Right ventricle myocardium superior (tissue), 1 donor: ENCODE measurements around the gene FCHSD2. TPM values are rescaled to one million over a fixed set of nuclear protein-coding genes. Genes with fewer than 3 reads are reported as not detected.
"Not testable (repeated sequence)": the region's sequence is repeated elsewhere in the genome, so short reads cannot be mapped to it uniquely, and the experiment has no call there.

Experiments used
- ATAC-seq: fragments of 200-7000 bp; cut with Tn5 transposase; one replicate; pipeline ENCODE4 v1.9.1; 2020; ENCODE audit warnings: mild to moderate bottlenecking; ENCODE audit not compliant: poor library complexity
- DNase-seq: peaks from one replicate; pipeline ENCODE4 v3.0.0-alpha.2; 2020
- intact Hi-C: fragments of 100-400 bp; cut with DNase I; formaldehyde crosslinking; loops from one replicate; pipeline ENCODE4 v1.11.2; 2022
- total RNA-seq: library from RNA; stranded (reverse); fragmentation: NEBNext Ultra II Directional; extraction: Animal tissue kit (Norgen Biotek cat#: 25700); gene quantifications from one replicate; pipeline ENCODE4 v1.2.1, GENCODE V29; 2021
- donor health status: DM: no; HTN: yes; CAD: no; lungs with severe emphysema.

The FCHSD2 gene
- total RNA-seq, 1 donor from 2014 or later = 40.4 TPM

GRCh38 chr11:72828081-72828567, 314.0 kb downstream of the FCHSD2 start:
- intact Hi-C loops = no loop called here
- no peak for DNase-seq
- ATAC-seq = no peak

GRCh38 chr11:72827656-72828055, 314.5 kb downstream of the FCHSD2 start:
- DNase-seq, intact Hi-C loops, ATAC-seq: not testable (repeated sequence)

- intact Hi-C loops = no loop called here
These were observed 315.1 kb downstream of the FCHSD2 start for GRCh38 chr11:72826942-72827480.

GRCh38 chr11:72826191-72826941, 315.8 kb downstream of the FCHSD2 start:
- intact Hi-C loops = no loop called here
- DNase-seq = no peak
- no peak for ATAC-seq

More at GRCh38 chr11:72826942-72827480, 315.1 kb downstream of the FCHSD2 start:
- DNase-seq (no peak), ATAC-seq (no peak)

GRCh38 chr11:72825661-72826060, 316.5 kb downstream of the FCHSD2 start:
- intact Hi-C loops = no loop called here
- ATAC-seq = no peak

GRCh38 chr11:72824811-72825505, 317.2 kb downstream of the FCHSD2 start:
- intact Hi-C loops = no loop called here
- no peak for DNase-seq
- ATAC-seq = no peak

More at GRCh38 chr11:72825661-72826060, 316.5 kb downstream of the FCHSD2 start:
- DNase-seq = no peak

GRCh38 chr11:72824020-72824419, 318.1 kb downstream of the FCHSD2 start:
- DNase-seq = no peak
- no peak for ATAC-seq
- intact Hi-C loops = no loop called here

- no peak for ATAC-seq
These were observed 318.9 kb downstream of the FCHSD2 start for GRCh38 chr11:72823105-72823804.

GRCh38 chr11:72821920-72822799, 320.0 kb downstream of the FCHSD2 start:
- ATAC-seq = peak; percentile 90
- intact Hi-C loops = no loop called here
- peak; percentile 91 for DNase-seq

More at GRCh38 chr11:72823105-72823804, 318.9 kb downstream of the FCHSD2 start:
- no peak for DNase-seq
- intact Hi-C loops = no loop called here

- intact Hi-C loops = no loop called here
- DNase-seq (no peak), ATAC-seq (peak; percentile 3)
These were observed 320.7 kb downstream of the FCHSD2 start for GRCh38 chr11:72821221-72821919.

- intact Hi-C loops = no loop called here
- no peak for ATAC-seq
- no peak for DNase-seq
These were observed 321.5 kb downstream of the FCHSD2 start for GRCh38 chr11:72820439-72821139.

- intact Hi-C loops = no loop called here
- ATAC-seq (no peak), DNase-seq (no peak)
These were observed 323.1 kb downstream of the FCHSD2 start for GRCh38 chr11:72818971-72819370.

- DNase-seq (no peak), ATAC-seq (no peak)
- intact Hi-C loops = no loop called here
These were observed 324.2 kb downstream of the FCHSD2 start for GRCh38 chr11:72817966-72818365.

- no peak for ATAC-seq
- intact Hi-C loops = no loop called here
- no peak for DNase-seq
These were observed 325.6 kb downstream of the FCHSD2 start for GRCh38 chr11:72816404-72816990.

GRCh38 chr11:72815110-72815618, 327.0 kb downstream of the FCHSD2 start:
- no peak for DNase-seq
- no peak for ATAC-seq
- intact Hi-C loops = no loop called here
